Stimulated activated CD8-positive, alpha-beta memory T cell treated with anti-CD3 and anti-CD28 coated beads, Interleukin-12 subunit alpha, Interleukin-12 subunit beta, amount 100 ng/mL, for 1 hour (primary cell): ENCODE data around the gene PSMD9.
"Not testable (repeated sequence)": the region's sequence is repeated elsewhere in the genome, so short reads cannot be mapped to it uniquely, and the experiment has no call there.

ENCODE experiments used
- DNase-seq: peaks from one replicate; pipeline ENCODE4 v3.0.0-alpha.2; 2020; ENCODE audit warnings: low read depth

Gene PSMD9

DNA sequence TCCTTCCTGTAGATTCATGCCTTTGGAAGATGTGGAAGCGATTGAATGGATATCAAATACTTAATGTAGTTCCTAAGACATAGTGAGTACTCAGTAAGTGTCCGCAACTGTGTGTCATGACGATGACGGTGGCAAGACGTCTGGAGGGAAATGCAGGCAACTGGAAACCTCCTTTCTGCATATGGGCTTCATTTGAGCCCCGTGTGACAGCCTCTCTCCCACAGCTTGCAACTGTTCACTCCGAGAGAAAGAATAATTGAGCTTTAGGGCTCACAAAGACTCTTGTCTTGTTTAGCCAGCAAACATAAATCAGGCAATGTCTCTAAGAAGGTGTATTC lies 36.7 kb downstream of the PSMD9 start:
- DNase-seq, result no peak

DNA sequence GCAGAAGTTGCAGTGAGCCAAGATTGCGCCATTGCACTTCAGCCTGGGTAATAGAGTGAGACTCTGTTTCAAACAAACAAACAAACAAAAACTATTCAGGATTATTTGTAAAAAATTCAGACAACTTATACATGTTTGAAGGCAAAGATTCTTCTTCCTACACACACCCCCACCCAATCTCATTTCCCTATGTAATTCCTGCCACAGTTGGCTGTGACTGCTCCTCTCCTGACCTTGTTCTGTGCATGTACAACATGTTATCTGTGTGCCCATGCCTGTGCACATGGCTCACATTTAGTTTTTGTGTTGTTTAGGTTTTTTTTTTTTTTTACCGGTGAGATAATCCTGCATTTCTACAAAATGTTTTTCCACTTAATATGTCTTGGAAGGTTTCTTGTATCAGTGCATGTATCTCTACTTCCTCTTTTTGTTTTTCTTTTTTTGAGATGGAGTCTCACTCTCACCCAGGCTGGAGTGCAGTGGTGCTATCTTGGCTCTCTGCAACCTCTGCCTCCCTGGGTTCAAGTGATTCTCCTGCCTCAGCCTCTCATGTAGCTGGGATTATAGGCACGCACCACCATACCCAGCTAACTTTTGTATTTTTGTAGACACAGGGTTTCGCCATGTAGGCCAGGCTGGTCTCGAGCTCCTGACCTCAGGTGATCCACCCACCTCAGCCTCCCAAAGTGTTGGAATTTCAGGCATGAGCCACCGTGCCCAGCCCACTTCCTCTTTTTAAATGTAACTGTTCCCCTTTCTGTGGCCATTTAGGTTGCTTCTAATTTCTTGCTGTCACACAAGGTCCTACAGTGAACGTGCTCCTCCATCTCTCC lies 38.5 kb downstream of the PSMD9 start:
- no peak for DNase-seq

DNA sequence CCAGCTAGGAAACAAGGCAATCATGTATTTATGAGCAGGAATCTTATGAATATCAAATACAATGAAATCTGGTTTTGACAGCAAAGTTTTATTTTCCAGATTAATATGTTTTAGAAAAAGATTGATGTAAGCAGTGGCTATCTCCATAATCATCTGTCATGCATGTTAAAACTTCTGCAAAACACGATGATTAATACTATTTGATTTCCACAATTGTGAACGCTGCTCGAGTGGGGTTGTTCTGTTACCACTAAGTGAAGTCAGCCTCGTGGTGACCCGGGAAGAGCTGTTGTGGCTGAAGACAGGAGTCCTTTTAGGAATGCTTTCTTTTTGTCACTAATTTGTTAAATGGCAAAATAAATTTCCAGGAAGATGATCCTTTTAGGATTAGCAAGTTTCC lies 39.2 kb downstream of the PSMD9 start:
- DNase-seq, result no peak

DNA sequence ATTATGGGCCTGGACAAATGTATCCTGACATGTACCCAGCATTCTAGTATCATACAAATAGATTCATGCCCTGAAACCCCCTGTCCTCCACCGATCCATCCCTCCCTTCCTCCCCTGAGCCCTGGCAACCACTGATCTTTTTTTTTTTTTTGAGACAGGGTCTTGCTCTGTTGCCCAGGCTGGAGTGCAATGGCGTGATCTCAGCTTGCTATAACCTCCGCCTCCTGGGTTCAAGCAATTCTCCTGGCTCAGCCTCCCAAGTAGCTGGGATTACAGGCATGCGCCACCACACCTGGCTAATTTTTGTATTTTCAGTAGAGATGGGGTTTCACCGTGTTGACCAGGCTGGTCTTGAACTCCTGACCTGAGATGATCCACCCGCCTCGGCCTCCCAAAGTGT lies 41.0 kb downstream of the PSMD9 start:
- not testable (repeated sequence) for DNase-seq

DNA sequence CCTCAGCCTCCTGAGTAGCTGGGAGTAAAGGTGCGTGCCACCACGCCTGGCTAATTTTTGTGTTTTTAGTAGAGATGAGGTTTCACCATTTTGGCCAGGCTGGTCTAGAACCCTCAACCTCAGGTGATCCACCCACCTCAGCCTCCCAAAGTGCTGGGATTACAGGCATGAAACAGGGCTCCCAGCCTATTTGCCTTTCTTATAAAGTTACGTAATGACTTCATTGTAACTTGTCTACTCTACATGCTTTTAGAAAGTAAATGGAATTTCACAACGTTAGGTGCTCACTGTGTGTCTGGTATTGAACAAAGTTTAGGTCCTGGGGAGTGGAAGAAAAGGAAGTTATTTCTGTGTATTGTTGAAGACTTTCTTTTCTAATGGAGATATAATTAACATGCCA lies 42.3 kb downstream of the PSMD9 start:
- DNase-seq, result no peak

DNA sequence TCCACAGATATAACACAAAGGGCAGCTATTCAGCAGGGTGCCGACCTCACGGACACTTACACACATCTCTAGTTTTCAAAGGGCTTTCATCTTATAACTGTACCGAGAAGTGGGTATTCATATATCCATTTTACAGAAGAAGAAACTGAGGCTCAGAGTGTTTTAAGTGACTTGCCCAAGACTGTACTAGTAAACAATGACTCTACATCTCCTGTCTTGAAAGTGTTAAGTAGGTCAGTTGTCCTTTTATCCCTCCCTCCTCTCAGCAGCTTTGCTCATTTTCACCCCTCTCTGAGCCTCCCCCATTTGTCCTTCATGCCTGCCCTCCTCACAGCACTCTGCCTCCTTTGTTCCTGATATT lies 43.6 kb downstream of the PSMD9 start:
- DNase-seq, result no peak

DNA sequence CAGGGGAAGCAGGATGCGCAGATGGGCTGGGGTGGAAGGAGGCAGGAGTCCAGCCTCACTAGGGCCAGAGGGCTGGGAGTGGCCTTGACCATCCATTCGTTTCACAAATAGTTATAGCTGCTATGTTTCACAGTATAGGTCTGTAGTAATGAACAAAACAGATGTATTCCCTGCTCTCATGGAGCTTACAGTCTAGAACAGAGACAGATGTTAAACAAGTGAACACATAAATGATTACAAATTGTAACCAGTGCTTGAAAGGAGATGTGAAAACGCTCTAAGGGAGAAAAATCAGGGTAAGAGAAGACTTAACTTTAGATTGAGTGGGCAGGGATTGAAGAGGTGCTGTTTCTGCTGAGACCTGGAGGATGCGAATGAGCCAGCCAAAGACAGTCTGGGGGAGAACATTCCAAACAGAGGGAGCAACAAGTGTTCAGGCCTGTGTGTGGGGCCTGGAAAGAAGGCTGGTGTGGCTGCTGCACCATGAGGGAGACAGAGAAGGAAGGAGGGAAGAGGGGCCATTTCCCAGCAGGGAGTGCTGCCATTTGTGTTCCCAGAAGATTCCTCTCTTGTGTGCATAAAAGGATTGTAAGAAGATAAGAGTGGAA lies 44.4 kb downstream of the PSMD9 start:
- DNase-seq, result no peak

DNA sequence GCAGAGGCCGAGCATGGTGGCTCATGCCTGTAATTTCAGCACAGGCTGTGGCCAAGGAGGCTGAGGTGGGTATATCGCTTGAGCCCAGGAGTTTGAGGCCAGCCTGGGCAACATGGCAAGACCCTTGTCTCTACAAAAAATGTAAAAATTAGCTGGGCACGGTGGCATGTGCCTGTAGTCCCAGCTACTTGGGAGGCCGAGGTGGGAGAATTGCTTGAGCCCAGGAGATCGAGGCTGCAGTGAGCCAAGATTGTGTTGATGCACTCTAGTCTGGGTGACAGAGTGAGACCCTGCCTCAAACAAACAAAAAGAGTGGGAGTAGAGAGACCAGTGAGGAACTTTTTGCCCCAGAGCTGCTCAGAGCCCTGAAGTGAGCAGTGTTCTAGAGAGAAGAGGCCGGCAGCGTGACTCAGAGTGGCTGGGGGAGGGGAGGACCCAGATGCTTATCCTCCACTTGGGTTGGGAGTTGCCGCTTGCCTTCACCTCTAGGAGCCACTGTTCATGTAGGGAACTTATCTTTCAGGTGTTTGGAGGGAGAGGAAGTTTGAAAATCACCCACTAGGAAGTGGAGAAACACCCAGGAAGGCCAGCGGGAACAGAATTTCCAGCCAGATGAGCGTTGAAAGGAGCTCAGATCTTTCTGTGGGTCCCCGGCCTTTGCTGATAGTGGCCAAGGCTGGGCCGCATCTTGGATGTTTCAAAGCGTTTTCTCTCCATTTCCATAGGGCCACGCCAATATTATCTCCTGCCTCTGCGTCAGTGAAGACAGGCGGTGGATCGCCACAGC lies 45.1 kb downstream of the PSMD9 start:
- no peak for DNase-seq

DNA sequence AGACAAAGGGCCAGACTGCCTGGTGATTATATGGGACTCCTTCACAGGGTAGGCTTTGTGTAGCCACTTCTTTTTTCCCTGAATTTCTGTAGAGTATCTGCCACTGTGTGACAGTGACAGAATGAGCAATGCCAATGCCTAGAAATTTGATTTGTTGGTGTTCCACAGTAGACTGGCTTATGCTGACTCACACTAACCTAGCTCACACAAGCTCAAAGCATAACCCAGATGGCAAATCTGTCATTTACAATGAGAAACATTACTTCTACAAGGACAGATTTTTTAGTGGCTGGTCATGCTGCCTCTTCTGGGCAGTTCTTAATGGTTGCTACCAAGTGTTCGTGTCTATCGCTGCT lies 45.7 kb downstream of the PSMD9 start:
- DNase-seq, result no peak

DNA sequence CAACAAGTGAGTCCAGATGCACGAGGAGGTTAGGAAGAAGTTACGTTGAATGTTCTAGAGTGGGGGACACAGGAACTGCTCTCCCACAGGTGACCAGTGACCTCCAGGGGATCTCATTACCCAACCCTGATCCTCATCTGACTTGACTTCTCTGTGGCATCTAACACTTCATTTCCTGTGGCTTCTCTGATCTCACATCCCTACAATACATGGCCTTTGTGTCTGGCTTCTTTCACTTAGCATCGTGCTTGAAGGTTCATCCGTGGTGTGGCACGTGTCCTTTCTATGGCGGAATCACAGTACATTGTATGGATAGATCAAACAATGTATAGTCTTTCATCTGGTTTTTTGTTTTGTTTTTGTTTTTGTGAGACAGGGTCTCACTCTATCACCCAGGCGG lies 49.1 kb downstream of the PSMD9 start:
- no peak for DNase-seq

DNA sequence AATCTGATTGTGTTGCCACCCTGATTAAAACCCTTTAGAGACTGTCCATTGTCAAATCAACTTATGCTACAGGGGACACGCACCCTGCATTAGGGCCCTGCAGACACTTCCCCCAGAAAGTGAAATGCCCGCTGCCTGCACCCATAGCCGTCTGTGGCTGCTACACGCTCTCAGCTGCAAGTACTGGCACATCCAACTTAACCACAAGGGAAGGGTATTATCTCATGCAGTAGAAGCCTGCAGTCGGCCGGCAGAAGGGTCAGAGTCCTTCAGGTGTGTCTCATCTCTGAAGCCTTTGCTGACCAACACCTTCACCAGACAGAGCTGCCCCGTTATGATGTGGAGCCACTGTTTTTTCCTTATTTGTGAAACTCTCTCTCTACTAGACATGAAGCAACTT lies 50.6 kb downstream of the PSMD9 start:
- DNase-seq, result no peak

DNA sequence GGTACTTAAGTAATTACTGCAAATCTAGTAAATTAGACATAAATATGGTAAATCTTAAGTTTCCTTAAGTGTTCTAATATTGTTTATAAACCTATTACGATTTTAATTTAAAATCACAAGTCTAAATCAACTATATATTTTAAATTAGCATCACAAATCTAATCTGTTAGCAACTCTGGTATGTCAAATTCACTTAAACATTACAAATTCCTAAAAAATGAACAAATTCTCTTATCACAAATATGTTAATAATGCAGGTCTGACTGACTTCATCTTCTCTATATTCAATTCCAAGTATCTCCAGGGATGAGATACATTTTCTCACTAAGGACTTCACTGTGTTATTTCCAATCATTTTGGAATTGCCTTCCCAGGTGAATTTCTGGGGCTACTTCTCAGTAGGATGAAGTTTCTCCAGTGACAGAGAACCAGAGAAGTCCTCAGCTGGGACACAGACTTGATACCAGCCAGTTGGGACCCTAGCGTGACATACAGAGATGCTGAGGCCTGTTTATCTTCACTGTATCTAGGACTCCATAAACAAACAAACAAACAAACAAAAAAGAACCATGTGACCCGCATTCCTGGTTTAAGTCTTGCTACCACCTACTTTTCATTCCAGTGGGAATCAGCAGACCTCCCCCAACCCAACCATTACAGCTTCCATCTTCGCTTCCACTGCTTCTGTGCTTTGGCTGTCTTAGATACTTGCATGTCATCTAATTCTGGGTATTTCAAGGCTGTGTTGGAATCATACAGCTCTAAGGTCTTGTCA lies 51.6 kb downstream of the PSMD9 start:
- no peak for DNase-seq

DNA sequence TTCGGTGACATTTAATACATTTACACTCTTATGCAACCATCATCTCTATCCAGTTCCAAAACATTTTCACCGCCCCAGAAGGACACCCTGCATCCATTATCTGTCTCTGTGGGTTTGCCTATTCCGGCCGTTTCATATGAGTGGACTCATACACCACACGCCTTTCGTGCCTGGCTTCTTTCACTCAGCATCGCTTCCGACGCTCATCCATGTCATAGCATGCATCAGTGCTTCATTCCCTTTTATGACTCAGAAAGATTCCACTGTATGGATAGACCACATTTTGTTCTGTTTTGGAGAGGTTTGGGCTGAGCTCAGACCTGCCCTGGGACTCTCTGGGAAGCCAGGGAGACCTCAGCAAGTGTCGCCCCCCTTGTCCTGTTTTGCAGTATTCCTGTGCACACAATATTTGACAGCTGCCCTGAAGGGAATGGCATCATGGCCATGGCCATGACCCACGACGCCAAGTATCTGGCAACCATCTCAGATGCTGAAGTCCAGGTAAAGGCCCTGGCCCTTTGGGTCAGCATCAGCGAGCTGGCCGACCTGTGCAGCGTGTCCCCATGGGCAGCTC lies 53.6 kb downstream of the PSMD9 start:
- DNase-seq, result no peak

DNA sequence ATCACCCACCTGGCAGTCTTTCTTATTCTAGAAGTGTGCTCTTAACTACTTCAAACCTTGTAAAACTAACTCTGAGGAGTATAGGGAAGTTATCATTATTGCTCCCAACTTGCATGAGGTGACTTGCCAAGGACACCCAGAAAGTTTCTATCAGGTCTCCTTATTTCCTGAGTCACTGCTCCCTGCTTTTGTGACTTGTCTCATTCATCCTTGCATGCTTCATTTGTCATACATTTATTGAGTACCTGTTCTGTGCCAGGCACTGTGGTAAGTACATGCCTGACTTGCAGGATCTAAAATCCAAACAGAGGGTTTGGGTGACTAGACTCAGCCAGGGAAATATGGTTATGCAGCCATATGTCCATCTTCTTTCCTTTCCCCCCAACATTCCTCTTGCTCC lies 55.3 kb downstream of the PSMD9 start:
- no peak for DNase-seq

DNA sequence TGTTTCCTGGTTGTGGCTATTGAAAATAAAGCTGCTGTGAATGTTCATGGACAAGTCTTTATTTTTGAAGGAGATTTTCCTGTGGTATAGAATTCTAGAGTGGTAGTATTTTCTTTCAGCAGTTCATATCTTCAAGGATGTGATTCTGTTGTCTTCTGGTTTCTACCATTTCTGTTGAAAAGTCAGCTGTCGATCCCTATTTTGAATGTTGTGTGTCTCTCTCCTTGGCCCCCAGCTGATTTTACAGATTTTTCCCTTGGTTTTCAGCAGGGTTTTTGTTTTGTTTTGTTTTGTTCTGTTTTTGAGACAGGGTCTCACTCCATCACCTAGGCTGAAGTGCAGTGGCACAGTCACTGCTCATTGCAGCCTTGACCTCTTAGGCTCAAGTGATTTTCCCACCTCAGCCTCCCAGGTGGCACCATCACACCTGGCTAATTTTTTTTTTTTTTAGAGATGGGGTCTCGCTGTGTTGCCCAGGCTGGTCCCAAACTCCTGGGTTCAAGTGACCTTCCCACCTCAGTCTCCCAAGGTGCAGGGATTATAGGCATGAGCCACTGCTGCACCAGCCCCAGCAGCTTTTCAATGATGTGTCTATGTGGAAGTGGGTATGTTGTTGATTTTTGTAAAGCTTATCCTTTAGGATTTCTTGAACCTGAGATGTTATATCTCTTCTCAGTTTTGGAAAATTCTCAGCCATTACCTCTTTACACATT lies 57.9 kb downstream of the PSMD9 start:
- no peak for DNase-seq

DNA sequence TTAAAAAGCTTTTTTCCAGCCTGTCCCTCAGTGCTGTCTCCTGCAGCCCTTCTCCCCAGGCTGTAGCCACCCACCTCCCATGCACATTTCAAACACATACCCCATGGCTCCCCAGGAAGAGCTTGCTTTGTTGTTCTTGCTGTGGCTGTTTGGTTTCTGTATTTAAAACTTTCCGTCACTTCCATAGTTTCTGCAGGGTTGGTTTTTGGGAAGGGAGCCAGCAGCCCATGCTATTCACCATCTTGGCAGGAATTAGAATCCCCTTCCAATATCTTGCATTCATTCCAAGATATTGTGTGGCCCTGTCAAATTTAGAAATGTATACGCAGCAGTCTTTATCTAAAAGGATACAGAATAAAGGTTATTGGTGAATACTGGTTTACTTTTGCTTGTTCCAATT lies 59.4 kb downstream of the PSMD9 start:
- DNase-seq, result no peak

DNA sequence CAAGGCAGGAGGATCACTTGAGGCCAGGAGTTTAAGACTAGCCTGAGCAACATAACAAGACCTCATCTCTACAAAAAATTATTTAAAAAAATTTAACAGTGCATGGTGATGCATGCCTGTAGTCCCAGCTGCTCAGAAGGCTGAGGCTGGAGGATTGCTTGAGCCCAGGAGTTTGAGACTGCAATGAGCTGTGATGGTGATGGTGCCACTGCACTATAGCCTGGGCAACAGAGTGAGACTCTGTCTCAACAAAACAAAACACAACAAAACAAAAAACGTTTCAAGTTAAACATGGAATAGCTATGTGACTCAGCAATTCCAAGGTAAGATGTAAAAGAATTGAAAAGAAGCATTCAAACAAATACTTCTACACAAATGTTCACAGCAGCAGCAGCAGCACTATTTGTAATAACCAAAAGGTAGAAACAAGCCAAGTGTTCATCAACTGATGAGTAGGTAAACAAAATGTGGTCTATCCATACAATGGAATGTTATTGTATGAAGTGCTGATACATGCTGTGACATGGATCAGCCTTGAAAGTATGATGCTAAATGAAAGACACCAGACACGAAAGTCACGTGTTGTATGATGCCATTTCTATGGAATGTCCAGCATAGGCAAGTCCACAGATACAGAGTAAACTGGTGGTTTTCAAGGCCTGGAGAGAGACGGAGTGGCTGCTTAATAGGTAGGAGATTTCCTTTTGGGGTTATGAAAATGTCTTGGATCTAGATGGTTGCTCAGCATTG lies 61.2 kb downstream of the PSMD9 start:
- no peak for DNase-seq

DNA sequence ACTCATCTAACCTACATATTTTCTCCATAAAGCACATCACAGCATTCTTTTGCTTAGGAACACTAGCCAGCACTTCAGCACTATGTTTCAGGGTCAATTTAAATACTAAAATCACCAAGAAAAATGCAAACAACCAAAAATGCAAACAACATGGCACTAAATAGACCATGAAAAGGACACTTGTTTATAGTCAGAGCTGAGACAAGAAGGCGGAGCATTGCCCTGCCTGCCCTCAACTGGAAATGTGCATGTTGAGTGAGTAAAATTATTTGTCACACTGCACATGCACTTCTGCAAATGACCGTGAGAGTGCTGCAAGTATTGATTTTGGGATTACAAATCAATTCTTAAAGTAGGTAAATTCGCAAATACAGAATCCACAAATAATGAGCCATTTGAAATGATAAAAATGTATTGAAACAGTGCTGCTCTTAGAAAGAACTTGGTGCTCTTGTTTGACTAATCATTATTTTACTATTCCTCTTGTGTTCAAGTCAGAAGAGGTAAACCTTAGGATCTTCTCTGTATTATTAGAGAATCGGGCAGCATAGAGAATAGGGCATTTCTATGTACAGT lies 64.6 kb downstream of the PSMD9 start:
- no peak for DNase-seq

DNA sequence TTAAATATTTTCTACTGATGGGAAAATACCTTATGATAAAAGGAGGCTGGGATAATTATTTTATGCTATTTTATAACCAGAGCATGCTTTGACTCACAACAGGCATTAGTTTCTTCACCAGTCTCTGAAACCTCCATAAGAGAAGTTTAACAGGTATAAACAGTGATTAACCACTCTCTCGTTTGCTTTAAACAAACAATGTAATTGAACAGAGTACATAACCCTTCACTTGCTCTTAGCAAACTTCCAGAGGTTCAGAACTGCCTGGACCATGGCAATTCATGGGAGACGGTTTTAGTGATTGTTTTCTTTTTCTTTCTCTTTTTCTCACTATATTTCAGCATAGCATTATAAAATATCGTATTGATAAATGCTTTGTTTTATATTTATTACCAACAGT lies 65.1 kb downstream of the PSMD9 start:
- DNase-seq, result no peak
